ENCODE measurements around the gene UBE4B.

DNA sequence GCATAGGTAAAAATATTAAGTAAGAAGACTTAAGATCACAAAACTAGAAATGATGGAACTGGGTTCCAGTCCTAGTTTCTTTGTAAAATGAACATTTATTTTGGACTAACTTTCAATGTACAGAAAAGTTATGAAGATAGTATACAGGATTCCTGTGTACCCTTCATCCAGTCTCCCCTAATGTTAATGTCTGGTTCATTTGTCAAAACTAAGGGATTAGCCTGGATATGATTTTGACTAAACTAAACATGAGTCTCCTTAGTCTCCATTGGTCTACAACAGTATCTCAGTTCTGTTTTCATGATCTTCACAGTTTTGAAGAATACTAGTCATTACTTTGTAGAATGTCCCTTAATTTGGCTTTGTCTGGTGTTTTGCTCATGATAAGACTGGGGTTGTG, 54.5 kb downstream of the UBE4B start:
- TF ChIP-seq, protein P1, sequence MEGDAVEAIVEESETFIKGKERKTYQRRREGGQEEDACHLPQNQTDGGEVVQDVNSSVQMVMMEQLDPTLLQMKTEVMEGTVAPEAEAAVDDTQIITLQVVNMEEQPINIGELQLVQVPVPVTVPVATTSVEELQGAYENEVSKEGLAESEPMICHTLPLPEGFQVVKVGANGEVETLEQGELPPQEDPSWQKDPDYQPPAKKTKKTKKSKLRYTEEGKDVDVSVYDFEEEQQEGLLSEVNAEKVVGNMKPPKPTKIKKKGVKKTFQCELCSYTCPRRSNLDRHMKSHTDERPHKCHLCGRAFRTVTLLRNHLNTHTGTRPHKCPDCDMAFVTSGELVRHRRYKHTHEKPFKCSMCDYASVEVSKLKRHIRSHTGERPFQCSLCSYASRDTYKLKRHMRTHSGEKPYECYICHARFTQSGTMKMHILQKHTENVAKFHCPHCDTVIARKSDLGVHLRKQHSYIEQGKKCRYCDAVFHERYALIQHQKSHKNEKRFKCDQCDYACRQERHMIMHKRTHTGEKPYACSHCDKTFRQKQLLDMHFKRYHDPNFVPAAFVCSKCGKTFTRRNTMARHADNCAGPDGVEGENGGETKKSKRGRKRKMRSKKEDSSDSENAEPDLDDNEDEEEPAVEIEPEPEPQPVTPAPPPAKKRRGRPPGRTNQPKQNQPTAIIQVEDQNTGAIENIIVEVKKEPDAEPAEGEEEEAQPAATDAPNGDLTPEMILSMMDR (conservative IDR thresholded peaks at IDR 0.05; ENCODE audit: low read depth, low read length): no peak
- TF ChIP-seq MAFK (IDR thresholded peaks at IDR 0.05; ENCODE audit: low read depth, low read length): no peak
- no peak for TF ChIP-seq POLR2A (IDR thresholded peaks at IDR 0.05; ENCODE audit: low read depth, low read length)
